Ovary (tissue), 9 donors: ENCODE results near the gene SCAND1. TPM values are rescaled to one million over a fixed set of nuclear protein-coding genes. Genes with fewer than 3 reads are reported as not detected.

Experiments
- DNase-seq, 5 donors: peaks; one replicate each; pipeline ENCODE4 v3.0.0-alpha.2; 2019 to 2020
- H3K27ac ChIP-seq, 2 donors: fragments of 200-600 bp; one replicate each; pipeline versions ENCODE4 v1.5.1 to v1.8.0; 2019 to 2022
- H3K27me3 ChIP-seq: fragments of 200-600 bp; one replicate; pipeline ENCODE4 v1.8.0; 2022
- H3K36me3 ChIP-seq: fragments of 200-600 bp; sonication (generic); one replicate; pipeline ENCODE4 v1.5.1; 2019
- H3K4me1 ChIP-seq: one replicate; pipeline ENCODE4 v1.8.1; 2013; ENCODE audit warnings: mild to moderate bottlenecking, moderate library complexity; ENCODE audit not compliant: insufficient read depth
- H3K4me3 ChIP-seq: fragments of 200-600 bp; sonication (generic); one replicate; pipeline ENCODE4 v1.5.1; 2017
- H3K9me3 ChIP-seq, 2 donors: fragments of 200-600 bp in 1 of 2; sonication (generic) in 1 of 2; one replicate each; pipeline versions ENCODE4 v1.5.1 to v1.8.1; 2013 to 2019; ENCODE audit warnings: mild to moderate bottlenecking in 1 of 2, moderate library complexity in 1 of 2
- CTCF ChIP-seq, 3 donors: fragments of 450-650 bp in 2 of 3; fragments of 200-600 bp in 1 of 3; IDR thresholded peaks; one replicate each; pipeline versions ENCODE4 v1.5.1 to v1.8.0; 2016 to 2022; ENCODE audit warnings: antibody characterized with exemption in 3 of 3, mild to moderate bottlenecking in 1 of 3
- EP300 ChIP-seq: sonication (generic); formaldehyde crosslinking; IDR thresholded peaks from one replicate; pipeline ENCODE4 v1.6.1; 2017; ENCODE audit warnings: antibody characterized with exemption
- POLR2A ChIP-seq: fragments of 450-650 bp; IDR thresholded peaks from one replicate; pipeline ENCODE4 v1.6.1; 2017; ENCODE audit warnings: antibody characterized with exemption, mild to moderate bottlenecking, moderate library complexity
- WGBS, 3 donors: extraction: QIAGEN DNeasy Blood & Tissue Kit in 1 of 3; methylation state at CpG; one replicate each; pipeline versions ENCODE4 v1.1.5 to v1.1.7; 2013 to 2017; 5-methylcytosine and 5-hydroxymethylcytosine counted together
- intact Hi-C, 4 donors: fragments of 100-400 bp; cut with DNase I; formaldehyde crosslinking; loops; one replicate each; pipeline versions ENCODE4 v1.11.0 to v1.15.1; 2022 to 2023
- polyA plus RNA-seq, 2 donors: library from polyadenylated mRNA; stranded (reverse); fragments of 200-250 nt in 1 of 2; fragments of 350-450 nt in 1 of 2; fragmentation: Illumina TruSeq in 1 of 2; extraction: RNeasy Lipid Tissue Mini Kit (QIAGEN cat#74804) in 1 of 2; gene quantifications; one replicate each; pipeline ENCODE4 v1.2.3, GENCODE V29; 2013 to 2014
- total RNA-seq, 7 donors: library from RNA; depleted of rRNA in 2 of 7; stranded (reverse); fragments of >200 nt in 2 of 7; fragmentation: NEBNext Ultra II Directional in 3 of 7; extraction: Animal tissue kit (Norgen Biotek cat#: 25700) in 3 of 7; gene quantifications; one replicate each; pipeline versions ENCODE4 v1.1.0 to v1.2.4, GENCODE V29; 2016 to 2023
- donor health status: DM: no; HTN: no; CAD: no; lungs with moderate emphysema.
- donor health status: DM: no; HTN: no; CAD: no.
- donor health status: Bipolar disorder and iron deficiency.
- donor health status: DM: yes; HTN: yes; CAD: no.
- donor health status: DM: no; HTN: no; CAD: no.
- donor health status: DM: yes; HTN: yes; CAD: no.

SCAND1 gene
- total and polyA plus RNA-seq, 9 donors: 48.2 to 177 (median 77.1) TPM; not detected in 1

DNA sequence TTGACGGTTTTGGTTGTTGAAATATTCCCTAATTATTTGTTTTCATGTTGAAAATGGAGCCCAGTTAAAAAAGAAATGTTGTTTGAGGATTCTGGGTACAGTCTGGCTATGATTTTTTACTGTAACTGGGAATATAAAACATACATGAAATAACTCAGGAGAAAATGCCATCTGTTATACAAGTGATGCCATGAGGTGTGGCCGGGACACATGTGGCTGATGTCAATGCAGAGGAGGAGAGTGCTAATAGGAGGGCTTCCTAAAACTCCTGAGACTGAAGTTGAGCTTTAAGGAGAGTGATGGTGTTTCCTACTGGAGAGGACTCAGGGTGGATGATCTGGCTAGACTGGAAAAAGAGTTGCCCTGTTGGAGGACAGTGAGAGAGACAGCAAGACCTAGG is 12.7 kb downstream of the SCAND1 start:
- 89 to 98% (median 90%) methylated on average over 2 of the region's 2 CpGs for WGBS, 3 donors
- no peak overlapping the region for H3K27ac ChIP-seq
- no peaks in the 10 kb centered on the region for H3K36me3 ChIP-seq
- no peaks in the 10 kb centered on the region for H3K27me3 ChIP-seq
- intact Hi-C loops: no loop called here
- H3K4me3 ChIP-seq: no peak overlapping the region
- no peaks in the 10 kb centered on the region for H3K9me3 ChIP-seq
- DNase-seq: no peak
- TF ChIP-seq CTCF (IDR thresholded peaks at IDR 0.05): no peak
- TF ChIP-seq EP300: no peak
- TF ChIP-seq POLR2A: no peak
- H3K4me1 ChIP-seq: no peaks in the 10 kb centered on the region

- no peaks in the 10 kb centered on the region for H3K27me3 ChIP-seq
- no peak for DNase-seq
- no peak overlapping the region for H3K4me3 ChIP-seq
- 89 to 97% (median 90%) methylated on average over 3 of the region's 3 CpGs for WGBS, 3 donors
- no peak overlapping the region for H3K27ac ChIP-seq
- H3K4me1 ChIP-seq: no peaks in the 10 kb centered on the region
- no peak for TF ChIP-seq CTCF (IDR thresholded peaks at IDR 0.05)
- TF ChIP-seq POLR2A: no peak
- TF ChIP-seq EP300: no peak
- H3K36me3 ChIP-seq: no peaks in the 10 kb centered on the region
- intact Hi-C loops: no loop called here
- no peaks in the 10 kb centered on the region for H3K9me3 ChIP-seq
These were observed 15.0 kb downstream of the SCAND1 start for GRCh38 chr20:35939264-35939663.

GRCh38 chr20:35934050-35934449 is 20.3 kb downstream of the SCAND1 start:
- H3K4me1 ChIP-seq: no peaks in the 10 kb centered on the region
- no peak overlapping the region for H3K27ac ChIP-seq
- 87 to 91% (median 88%) methylated on average over 4 of the region's 4 CpGs for WGBS, 3 donors
- DNase-seq: no peak
- H3K4me3 ChIP-seq: no peak overlapping the region
- no peaks in the 10 kb centered on the region for H3K27me3 ChIP-seq
- no peaks in the 10 kb centered on the region for H3K9me3 ChIP-seq
- no peaks in the 10 kb centered on the region for H3K36me3 ChIP-seq
- intact Hi-C loops: no loop called here
- no peak for TF ChIP-seq POLR2A
- no peak for TF ChIP-seq CTCF (IDR thresholded peaks at IDR 0.05)
- no peak for TF ChIP-seq EP300

- H3K27ac ChIP-seq: no peak overlapping the region
- no peak for DNase-seq
- no peak for TF ChIP-seq POLR2A
- TF ChIP-seq CTCF (IDR thresholded peaks at IDR 0.05): no peak
- TF ChIP-seq EP300: no peak
- no peaks in the 10 kb centered on the region for H3K9me3 ChIP-seq
- no peaks in the 10 kb centered on the region for H3K36me3 ChIP-seq
- no peak overlapping the region for H3K4me3 ChIP-seq
- 94 to 100% (median 97%) methylated on average over 2 of the region's 2 CpGs for WGBS, 3 donors
- intact Hi-C loops: no loop called here
- no peaks in the 10 kb centered on the region for H3K27me3 ChIP-seq
- no peaks in the 10 kb centered on the region for H3K4me1 ChIP-seq
These were observed 25.0 kb downstream of the SCAND1 start for GRCh38 chr20:35929301-35929700.

DNA sequence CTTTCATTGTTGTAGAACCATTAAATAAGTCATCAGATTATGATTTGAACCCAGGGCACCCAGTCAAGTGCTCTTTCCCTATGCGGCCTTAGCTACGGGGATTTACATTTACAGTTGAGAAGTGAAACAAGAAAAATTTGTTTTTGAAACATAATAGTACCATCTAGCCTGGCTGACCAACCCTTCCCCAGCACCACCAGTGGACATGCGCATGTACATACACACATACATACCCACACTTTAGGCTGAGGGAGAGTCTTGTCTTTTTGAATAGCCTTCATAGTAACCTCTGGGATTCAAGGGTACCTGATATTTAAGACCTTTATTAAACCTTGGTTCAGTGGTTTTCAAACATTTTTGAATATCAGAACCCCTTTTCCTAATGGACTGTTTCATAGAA is 33.8 kb downstream of the SCAND1 start:
- WGBS, 3 donors: 92 to 99% (median 97%) methylated on average over 3 of the region's 3 CpGs
- intact Hi-C loops: no loop called here
- no peaks in the 10 kb centered on the region for H3K36me3 ChIP-seq

More for the DNA sequence above, 33.8 kb downstream of the SCAND1 start:
- no peak for DNase-seq
- no peak for TF ChIP-seq POLR2A
- no peak for TF ChIP-seq EP300
- no peak for TF ChIP-seq CTCF (IDR thresholded peaks at IDR 0.05)
- Histone ChIP-seq H3K4me1 (no peaks in the 10 kb centered on the region), H3K27me3 (no peaks in the 10 kb centered on the region), H3K27ac (no peak overlapping the region), H3K4me3 (no peak overlapping the region), H3K9me3 (no peaks in the 10 kb centered on the region)
